ENCODE results near the gene UBE4B.

GRCh38 chr1:9993561-9994075 lies 39.1 kb upstream of the UBE4B start:
- TF ChIP-seq POLR2A (IDR thresholded peaks at IDR 0.05; ENCODE audit: low read depth, low read length) (no peak), TAF1 (IDR thresholded peaks at IDR 0.05; ENCODE audit: low read depth, low read length) (no peak)
